ENCODE measurements around the gene ZAP70. TPM values are rescaled to one million over a fixed set of nuclear protein-coding genes. Genes with fewer than 3 reads are reported as not detected.

The ZAP70 gene
- total RNA-seq, 1 experiment from 2014 or later = not detected

DNA sequence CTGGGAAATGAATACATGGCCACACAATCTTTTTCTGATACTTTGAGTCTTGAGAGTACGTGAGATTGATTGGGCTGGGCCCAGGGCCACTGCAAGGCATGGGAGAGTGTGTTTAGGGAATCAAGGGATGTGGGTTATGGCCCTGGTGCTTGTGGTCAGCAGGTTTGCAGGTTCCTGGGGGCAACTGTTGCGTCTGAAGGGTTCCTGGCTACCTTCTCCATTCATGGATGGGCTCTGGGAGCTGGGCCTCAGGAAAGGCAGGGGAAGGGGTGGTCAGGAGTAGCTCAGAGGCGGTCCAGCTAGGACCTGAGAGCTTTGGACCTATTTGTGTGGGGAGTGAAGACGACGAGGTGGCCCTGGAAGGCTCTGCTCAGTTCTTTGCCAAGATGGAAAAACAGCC, 8.4 kb upstream of the ZAP70 start:
- CTCF ChIA-PET = interaction anchor here (0.7 kb wide), 1 partner anchor 74 kb away, joined by 6 read pairs; no protein-coding TSS in a partner anchor

GRCh38 chr2:97706112-97706511, 7.3 kb upstream of the ZAP70 start:
- CTCF ChIA-PET = no interaction called here
- Mint-ChIP-seq H3K4me3 (ENCODE audit: low read depth, unreplicated experiment) (no peak overlapping the region), H3K27ac (ENCODE audit: unreplicated experiment) (no peak overlapping the region), H3K9me3 (ENCODE audit: low read depth, unreplicated experiment) (no peaks in the 10 kb centered on the region), H3K4me1 (ENCODE audit: low read depth, unreplicated experiment) (no peaks in the 10 kb centered on the region), H3K27me3 (ENCODE audit: unreplicated experiment) (peaks cover 50% of the 10 kb centered on the region), H3K36me3 (ENCODE audit: insufficient read depth, unreplicated experiment) (no peaks in the 10 kb centered on the region)
- BruUV-seq (replicated peaks) = no TSS peak
- TF ChIP-seq CTCF (IDR thresholded peaks at IDR 0.05; ENCODE audit: unreplicated experiment) = no peak
- intact Hi-C loops (cut with micrococcal nuclease; ENCODE audit: unreplicated experiment) = no loop called here
- DNase-seq = no peak

More for the DNA sequence above, 8.4 kb upstream of the ZAP70 start:
- Mint-ChIP-seq H3K36me3 (ENCODE audit: insufficient read depth, unreplicated experiment) (no peaks in the 10 kb centered on the region), H3K4me1 (ENCODE audit: low read depth, unreplicated experiment) (no peaks in the 10 kb centered on the region), H3K9me3 (ENCODE audit: low read depth, unreplicated experiment) (no peaks in the 10 kb centered on the region), H3K4me3 (ENCODE audit: low read depth, unreplicated experiment) (no peak overlapping the region), H3K27me3 (ENCODE audit: unreplicated experiment) (peaks cover 44% of the 10 kb centered on the region), H3K27ac (ENCODE audit: unreplicated experiment) (no peak overlapping the region)
- intact Hi-C loops (cut with micrococcal nuclease; ENCODE audit: unreplicated experiment) = loop anchor here (5.0 kb wide), 1 partner anchor 482 kb away; no protein-coding TSS in a partner anchor
- no peak for DNase-seq
- no peak for TF ChIP-seq CTCF (IDR thresholded peaks at IDR 0.05; ENCODE audit: unreplicated experiment)
- no TSS peak for BruUV-seq (replicated peaks)

DNA sequence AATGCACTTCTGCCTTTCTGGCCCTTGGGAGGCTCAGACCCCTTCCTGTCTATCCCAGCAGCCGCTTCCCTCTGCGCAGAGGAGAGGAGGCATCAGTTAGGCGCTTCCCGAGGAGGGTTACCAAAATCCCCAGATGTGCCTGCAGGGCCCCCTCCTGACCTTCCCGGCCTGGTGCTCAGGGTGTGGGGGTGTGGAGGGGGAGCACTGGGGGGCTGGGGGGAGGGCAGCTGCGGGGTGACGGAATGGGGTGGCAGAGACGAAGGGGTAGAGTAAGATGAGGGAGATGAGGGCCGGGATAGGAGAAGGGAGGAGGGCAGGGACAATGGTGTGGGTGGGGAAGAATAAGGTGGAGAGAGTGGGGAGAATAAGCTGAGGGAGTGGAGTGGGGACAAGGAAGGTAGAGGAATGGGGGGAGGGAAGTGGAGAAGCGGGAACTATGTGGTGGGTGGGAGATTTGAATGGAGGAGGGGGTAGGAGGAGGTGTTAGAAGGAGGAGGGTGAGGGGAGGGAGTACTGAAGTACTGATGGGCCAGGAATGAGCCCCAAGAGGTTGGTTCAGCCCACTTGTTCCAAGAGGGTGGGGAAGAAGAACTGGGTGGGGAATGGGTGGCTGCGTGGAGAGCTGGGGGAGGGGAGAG, 6.5 kb upstream of the ZAP70 start:
- H3K27me3 Mint-ChIP-seq (ENCODE audit: unreplicated experiment) = peaks cover 54% of the 10 kb centered on the region
- no peak for DNase-seq
- no peaks in the 10 kb centered on the region for H3K9me3 Mint-ChIP-seq (ENCODE audit: low read depth, unreplicated experiment)
- H3K27ac Mint-ChIP-seq (ENCODE audit: unreplicated experiment) = no peak overlapping the region
- TF ChIP-seq CTCF (IDR thresholded peaks at IDR 0.05; ENCODE audit: unreplicated experiment) = no peak
- no TSS peak for BruUV-seq (replicated peaks)
- H3K4me1 Mint-ChIP-seq (ENCODE audit: low read depth, unreplicated experiment) = no peaks in the 10 kb centered on the region
- intact Hi-C loops (cut with micrococcal nuclease; ENCODE audit: unreplicated experiment) = no loop called here
- H3K4me3 Mint-ChIP-seq (ENCODE audit: low read depth, unreplicated experiment) = no peak overlapping the region
- CTCF ChIA-PET = interaction anchor here (0.7 to 0.9 kb wide), 2 partner anchors 8 to 10 kb away, joined by 3 read pairs; no protein-coding TSS in a partner anchor
- no peaks in the 10 kb centered on the region for H3K36me3 Mint-ChIP-seq (ENCODE audit: insufficient read depth, unreplicated experiment)

- no peak overlapping the region for H3K4me3 Mint-ChIP-seq (ENCODE audit: low read depth, unreplicated experiment)
- no peak for TF ChIP-seq CTCF (IDR thresholded peaks at IDR 0.05; ENCODE audit: unreplicated experiment)
- H3K36me3 Mint-ChIP-seq (ENCODE audit: insufficient read depth, unreplicated experiment) = no peaks in the 10 kb centered on the region
- no TSS peak for BruUV-seq (replicated peaks)
- no peaks in the 10 kb centered on the region for H3K4me1 Mint-ChIP-seq (ENCODE audit: low read depth, unreplicated experiment)
- intact Hi-C loops (cut with micrococcal nuclease; ENCODE audit: unreplicated experiment) = no loop called here
- no peak overlapping the region for H3K27ac Mint-ChIP-seq (ENCODE audit: unreplicated experiment)
- DNase-seq = peak; percentile 25
- H3K9me3 Mint-ChIP-seq (ENCODE audit: low read depth, unreplicated experiment) = no peaks in the 10 kb centered on the region
- CTCF ChIA-PET = interaction anchor here (0.7 to 0.9 kb wide), 2 partner anchors 9 to 10 kb away, joined by 3 read pairs; no protein-coding TSS in a partner anchor
- H3K27me3 Mint-ChIP-seq (ENCODE audit: unreplicated experiment) = peaks cover 60% of the 10 kb centered on the region
These were observed 5.9 kb upstream of the ZAP70 start for GRCh38 chr2:97707362-97708047.

All from Calu3 (cell line).